SK-N-SH treated with all-trans-retinoic acid at 6 μM for 48 hours (cell line): ENCODE results near the gene AKT2.

Experiments used
- ATAC-seq: fragments of 200-7000 bp; cut with Tn5 transposase; 3 replicates; pipeline ENCODE4 v1.9.1; 2020; ENCODE audit warnings: mild to moderate bottlenecking, moderate library complexity
- ARNTL ChIP-seq: fragments of 450-650 bp; formaldehyde crosslinking; IDR thresholded peaks from 2 replicates; pipeline ENCODE4 v1.5.0; 2020; ENCODE audit warnings: low read depth, mild to moderate bottlenecking, moderate library complexity, borderline replicate concordance
- BACH2 ChIP-seq: fragments of 250-450 bp; sonication (Bioruptor Pico); IDR thresholded peaks from 2 replicates; pipeline ENCODE4 v1.9.0; 2021; ENCODE audit warnings: mild to moderate bottlenecking, borderline replicate concordance
- CSDC2 ChIP-seq: fragments of 250-450 bp; sonication (Bioruptor Pico); IDR thresholded peaks from 2 replicates; pipeline ENCODE4 v1.5.0; 2020; ENCODE audit warnings: mild to moderate bottlenecking, moderate library complexity
- ESRRG ChIP-seq: fragments of 250-450 bp; sonication (Bioruptor Pico); IDR thresholded peaks from 2 replicates; pipeline ENCODE4 v1.6.1; 2021; ENCODE audit warnings: mild to moderate bottlenecking
- GLIS3 ChIP-seq: fragments of 250-450 bp; sonication (Bioruptor Pico); IDR thresholded peaks from 2 replicates; pipeline ENCODE4 v1.5.0; 2020; ENCODE audit warnings: mild to moderate bottlenecking, moderate library complexity
- ISL1 ChIP-seq: fragments of 250-450 bp; sonication (Bioruptor Pico); IDR thresholded peaks from 2 replicates; pipeline ENCODE4 v2.1.2; 2022; ENCODE audit warnings: mild to moderate bottlenecking, moderate library complexity
- OSR1 ChIP-seq: fragments of 250-450 bp; sonication (Bioruptor Pico); IDR thresholded peaks from 2 replicates; pipeline ENCODE4 v1.8.0; 2022; ENCODE audit warnings: moderate library complexity, mild to moderate bottlenecking, inconsistent platforms
- PPARA ChIP-seq: fragments of 250-450 bp; sonication (Bioruptor Pico); IDR thresholded peaks from 2 replicates; pipeline ENCODE4 v1.5.0; 2020; ENCODE audit warnings: mild to moderate bottlenecking, borderline replicate concordance
- SNAI2 ChIP-seq: fragments of 250-450 bp; sonication (Bioruptor Pico); IDR thresholded peaks from 2 replicates; pipeline ENCODE4 v1.5.0; 2020; ENCODE audit warnings: mild to moderate bottlenecking, moderate library complexity
- TCF4 ChIP-seq: fragments of 250-450 bp; sonication (Bioruptor Pico); IDR thresholded peaks from 2 replicates; pipeline ENCODE4 v1.8.0; 2021; ENCODE audit warnings: mild to moderate bottlenecking, moderate library complexity, borderline replicate concordance
- TOX ChIP-seq: fragments of 250-450 bp; sonication (Bioruptor Pico); IDR thresholded peaks from 2 replicates; pipeline ENCODE4 v1.8.0; 2021; ENCODE audit warnings: mild to moderate bottlenecking, moderate library complexity, borderline replicate concordance
- ZC3H10 ChIP-seq: fragments of 250-450 bp; sonication (Bioruptor Pico); IDR thresholded peaks from 2 replicates; pipeline ENCODE4 v1.5.1; 2021; ENCODE audit warnings: mild to moderate bottlenecking, moderate library complexity
- ZFP30 ChIP-seq: fragments of 450-650 bp; formaldehyde crosslinking; IDR thresholded peaks from 2 replicates; pipeline ENCODE4 v1.5.0; 2022; ENCODE audit warnings: mild to moderate bottlenecking, moderate library complexity
- ZNF565 ChIP-seq: fragments of 450-650 bp; formaldehyde crosslinking; conservative IDR thresholded peaks from 2 replicates; pipeline ENCODE4 v1.5.0; 2020; ENCODE audit warnings: low read depth, mild to moderate bottlenecking, moderate library complexity
- ZNF70 ChIP-seq: fragments of 450-650 bp; formaldehyde crosslinking; IDR thresholded peaks from 2 replicates; pipeline ENCODE4 v1.5.0; 2020; ENCODE audit warnings: mild to moderate bottlenecking, moderate library complexity
- ZNF8 ChIP-seq: fragments of 450-650 bp; formaldehyde crosslinking; IDR thresholded peaks from 2 replicates; pipeline ENCODE4 v1.5.0; 2020; ENCODE audit warnings: mild to moderate bottlenecking, moderate library complexity
- TF ChIP-seq, protein P1 (sequence below): fragments of 250-450 bp; sonication (Bioruptor Pico); IDR thresholded peaks from 2 replicates; pipeline ENCODE4 v1.5.1; 2020; ENCODE audit warnings: low read depth, mild to moderate bottlenecking, moderate library complexity
- TF ChIP-seq, protein P2 (sequence below): fragments of 250-450 bp; sonication (Bioruptor Pico); IDR thresholded peaks from 2 replicates; pipeline ENCODE4 v1.5.1; 2021; ENCODE audit warnings: mild to moderate bottlenecking, moderate library complexity
- TF ChIP-seq, protein P3 (sequence below): fragments of 250-450 bp; sonication (Bioruptor Pico); IDR thresholded peaks from 2 replicates; pipeline ENCODE4 v1.5.0; 2020; ENCODE audit warnings: mild to moderate bottlenecking, moderate library complexity
- TF ChIP-seq, protein P4 (sequence below): fragments of 250-450 bp; sonication (Bioruptor Pico); IDR thresholded peaks from 2 replicates; pipeline ENCODE4 v1.8.0; 2021; ENCODE audit warnings: low read depth, mild to moderate bottlenecking, moderate library complexity, borderline replicate concordance

AKT2 gene

DNA sequence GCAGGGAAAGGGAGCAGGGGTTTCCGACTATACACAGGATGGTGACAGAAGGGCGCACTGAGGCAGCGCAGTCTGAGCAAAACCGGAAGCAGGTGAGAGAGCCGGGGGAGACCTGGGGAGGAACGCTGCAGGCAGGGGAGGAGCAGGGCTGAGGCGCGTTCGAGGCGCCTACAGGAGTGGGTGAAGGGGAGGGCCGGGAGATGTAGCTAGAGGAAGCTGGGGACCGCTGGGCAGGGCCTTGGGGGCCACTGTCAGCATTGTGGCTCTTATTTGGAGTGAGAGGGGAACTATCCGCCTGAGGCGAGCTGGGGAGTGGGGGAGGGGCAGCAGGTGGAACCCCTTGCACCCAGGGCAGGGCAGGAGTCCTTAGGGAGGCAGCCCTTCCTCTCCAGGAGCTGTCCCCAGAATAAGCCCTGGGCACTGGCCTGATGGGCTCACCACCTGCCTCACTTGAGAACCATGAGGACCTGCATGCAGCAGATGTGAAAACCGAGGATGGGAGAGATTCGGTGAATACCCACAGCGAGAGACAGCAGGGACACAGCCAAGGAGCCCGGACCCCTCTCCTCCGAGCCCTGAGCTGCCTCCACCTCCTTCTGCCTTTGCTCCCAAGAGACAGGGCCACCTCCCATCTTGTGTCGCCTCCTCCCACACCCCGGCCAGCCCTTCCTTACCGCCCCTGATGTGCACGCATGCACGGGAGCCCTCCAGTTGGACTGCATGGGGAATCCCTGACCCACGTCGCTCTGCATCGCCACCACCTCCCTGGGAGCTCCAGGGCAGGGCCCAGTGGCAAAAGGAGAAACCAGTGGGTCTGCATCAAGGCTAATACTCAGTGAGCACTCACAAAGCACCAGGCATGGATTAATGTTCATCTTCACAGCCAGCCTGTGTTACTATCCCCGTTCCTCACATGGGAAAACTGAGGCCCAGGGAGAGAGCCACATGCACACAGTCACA is 10.3 kb downstream of the AKT2 start:
- no peak for ATAC-seq

DNA sequence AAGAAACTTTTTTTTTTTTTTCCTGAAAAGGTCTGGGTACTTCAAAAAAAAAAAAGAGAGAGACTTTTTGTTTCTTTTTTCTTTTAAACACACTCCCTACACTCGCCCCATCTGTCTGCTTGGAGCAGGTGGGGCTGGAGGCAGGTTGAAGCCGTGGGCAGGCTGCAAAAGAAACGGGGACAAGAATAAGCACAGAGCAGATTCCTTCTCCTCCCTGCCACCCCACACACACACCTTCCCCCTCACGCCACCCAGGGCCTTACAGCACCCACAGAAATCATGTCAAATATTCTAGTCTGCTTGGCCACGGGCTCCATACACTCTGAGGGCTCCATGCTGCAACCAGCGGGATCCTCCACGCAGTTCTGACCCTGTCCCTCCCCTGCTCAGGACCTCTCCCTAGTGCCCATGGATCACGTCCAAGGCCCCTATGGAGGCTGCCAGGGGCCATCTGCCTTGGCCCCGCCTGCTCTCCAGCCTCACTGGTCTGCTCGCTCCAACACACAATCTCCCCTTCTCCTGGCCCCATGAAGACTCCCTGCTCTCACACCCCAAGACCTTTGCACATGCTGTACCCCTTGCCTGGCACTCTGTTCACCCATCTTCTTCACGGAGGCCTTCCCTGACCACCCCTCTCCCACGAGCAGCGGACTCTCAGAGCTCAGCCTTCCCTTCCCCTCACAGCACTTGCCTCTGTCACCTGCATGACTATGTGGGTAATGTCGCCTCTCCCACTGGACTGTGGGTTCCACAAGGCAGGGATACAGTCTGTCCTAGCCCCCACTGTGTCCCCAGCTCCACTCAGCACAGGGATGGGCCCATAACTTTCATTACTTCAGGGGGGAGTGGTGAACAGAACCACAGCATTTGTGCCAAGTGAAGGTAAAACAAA is 11.4 kb downstream of the AKT2 start:
- no peak for TF ChIP-seq PPARA (CRISPR knock-in tag)
- no peak for TF ChIP-seq ESRRG (CRISPR knock-in tag)
- TF ChIP-seq TOX (CRISPR knock-in tag) = no peak
- TF ChIP-seq ZNF8 (CRISPR knock-in tag) = no peak
- TF ChIP-seq ZNF565 (CRISPR knock-in tag) = no peak
- ATAC-seq = no peak

More for the DNA sequence above, 10.3 kb downstream of the AKT2 start:
- TF ChIP-seq ISL1 (CRISPR knock-in tag) = no peak
- TF ChIP-seq, protein P1, sequence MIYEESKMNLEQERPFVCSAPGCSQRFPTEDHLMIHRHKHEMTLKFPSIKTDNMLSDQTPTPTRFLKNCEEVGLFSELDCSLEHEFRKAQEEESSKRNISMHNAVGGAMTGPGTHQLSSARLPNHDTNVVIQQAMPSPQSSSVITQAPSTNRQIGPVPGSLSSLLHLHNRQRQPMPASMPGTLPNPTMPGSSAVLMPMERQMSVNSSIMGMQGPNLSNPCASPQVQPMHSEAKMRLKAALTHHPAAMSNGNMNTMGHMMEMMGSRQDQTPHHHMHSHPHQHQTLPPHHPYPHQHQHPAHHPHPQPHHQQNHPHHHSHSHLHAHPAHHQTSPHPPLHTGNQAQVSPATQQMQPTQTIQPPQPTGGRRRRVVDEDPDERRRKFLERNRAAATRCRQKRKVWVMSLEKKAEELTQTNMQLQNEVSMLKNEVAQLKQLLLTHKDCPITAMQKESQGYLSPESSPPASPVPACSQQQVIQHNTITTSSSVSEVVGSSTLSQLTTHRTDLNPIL (CRISPR knock-in tag) = no peak
- no peak for TF ChIP-seq ARNTL (CRISPR knock-in tag)
- TF ChIP-seq GLIS3 (CRISPR knock-in tag) = no peak
- TF ChIP-seq, protein P2, sequence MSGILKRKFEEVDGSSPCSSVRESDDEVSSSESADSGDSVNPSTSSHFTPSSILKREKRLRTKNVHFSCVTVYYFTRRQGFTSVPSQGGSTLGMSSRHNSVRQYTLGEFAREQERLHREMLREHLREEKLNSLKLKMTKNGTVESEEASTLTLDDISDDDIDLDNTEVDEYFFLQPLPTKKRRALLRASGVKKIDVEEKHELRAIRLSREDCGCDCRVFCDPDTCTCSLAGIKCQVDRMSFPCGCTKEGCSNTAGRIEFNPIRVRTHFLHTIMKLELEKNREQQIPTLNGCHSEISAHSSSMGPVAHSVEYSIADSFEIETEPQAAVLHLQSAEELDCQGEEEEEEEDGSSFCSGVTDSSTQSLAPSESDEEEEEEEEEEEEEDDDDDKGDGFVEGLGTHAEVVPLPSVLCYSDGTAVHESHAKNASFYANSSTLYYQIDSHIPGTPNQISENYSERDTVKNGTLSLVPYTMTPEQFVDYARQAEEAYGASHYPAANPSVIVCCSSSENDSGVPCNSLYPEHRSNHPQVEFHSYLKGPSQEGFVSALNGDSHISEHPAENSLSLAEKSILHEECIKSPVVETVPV (CRISPR knock-in tag) = no peak
- TF ChIP-seq ZNF8 (CRISPR knock-in tag) = no peak
- no peak for TF ChIP-seq BACH2
- TF ChIP-seq, protein P3, sequence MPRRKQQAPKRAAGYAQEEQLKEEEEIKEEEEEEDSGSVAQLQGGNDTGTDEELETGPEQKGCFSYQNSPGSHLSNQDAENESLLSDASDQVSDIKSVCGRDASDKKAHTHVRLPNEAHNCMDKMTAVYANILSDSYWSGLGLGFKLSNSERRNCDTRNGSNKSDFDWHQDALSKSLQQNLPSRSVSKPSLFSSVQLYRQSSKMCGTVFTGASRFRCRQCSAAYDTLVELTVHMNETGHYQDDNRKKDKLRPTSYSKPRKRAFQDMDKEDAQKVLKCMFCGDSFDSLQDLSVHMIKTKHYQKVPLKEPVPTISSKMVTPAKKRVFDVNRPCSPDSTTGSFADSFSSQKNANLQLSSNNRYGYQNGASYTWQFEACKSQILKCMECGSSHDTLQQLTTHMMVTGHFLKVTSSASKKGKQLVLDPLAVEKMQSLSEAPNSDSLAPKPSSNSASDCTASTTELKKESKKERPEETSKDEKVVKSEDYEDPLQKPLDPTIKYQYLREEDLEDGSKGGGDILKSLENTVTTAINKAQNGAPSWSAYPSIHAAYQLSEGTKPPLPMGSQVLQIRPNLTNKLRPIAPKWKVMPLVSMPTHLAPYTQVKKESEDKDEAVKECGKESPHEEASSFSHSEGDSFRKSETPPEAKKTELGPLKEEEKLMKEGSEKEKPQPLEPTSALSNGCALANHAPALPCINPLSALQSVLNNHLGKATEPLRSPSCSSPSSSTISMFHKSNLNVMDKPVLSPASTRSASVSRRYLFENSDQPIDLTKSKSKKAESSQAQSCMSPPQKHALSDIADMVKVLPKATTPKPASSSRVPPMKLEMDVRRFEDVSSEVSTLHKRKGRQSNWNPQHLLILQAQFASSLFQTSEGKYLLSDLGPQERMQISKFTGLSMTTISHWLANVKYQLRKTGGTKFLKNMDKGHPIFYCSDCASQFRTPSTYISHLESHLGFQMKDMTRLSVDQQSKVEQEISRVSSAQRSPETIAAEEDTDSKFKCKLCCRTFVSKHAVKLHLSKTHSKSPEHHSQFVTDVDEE (CRISPR knock-in tag) = no peak
- TF ChIP-seq CSDC2 (CRISPR knock-in tag) = no peak
- no peak for TF ChIP-seq ZNF70
- no peak for TF ChIP-seq TOX (CRISPR knock-in tag)
- no peak for TF ChIP-seq TCF4 (CRISPR knock-in tag)
- TF ChIP-seq, protein P4, sequence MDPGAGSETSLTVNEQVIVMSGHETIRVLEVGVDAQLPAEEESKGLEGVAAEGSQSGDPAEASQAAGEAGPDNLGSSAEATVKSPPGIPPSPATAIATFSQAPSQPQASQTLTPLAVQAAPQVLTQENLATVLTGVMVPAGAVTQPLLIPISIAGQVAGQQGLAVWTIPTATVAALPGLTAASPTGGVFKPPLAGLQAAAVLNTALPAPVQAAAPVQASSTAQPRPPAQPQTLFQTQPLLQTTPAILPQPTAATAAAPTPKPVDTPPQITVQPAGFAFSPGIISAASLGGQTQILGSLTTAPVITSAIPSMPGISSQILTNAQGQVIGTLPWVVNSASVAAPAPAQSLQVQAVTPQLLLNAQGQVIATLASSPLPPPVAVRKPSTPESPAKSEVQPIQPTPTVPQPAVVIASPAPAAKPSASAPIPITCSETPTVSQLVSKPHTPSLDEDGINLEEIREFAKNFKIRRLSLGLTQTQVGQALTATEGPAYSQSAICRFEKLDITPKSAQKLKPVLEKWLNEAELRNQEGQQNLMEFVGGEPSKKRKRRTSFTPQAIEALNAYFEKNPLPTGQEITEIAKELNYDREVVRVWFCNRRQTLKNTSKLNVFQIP (CRISPR knock-in tag) = no peak
- TF ChIP-seq, all 23 proteins: peak for 0

DNA sequence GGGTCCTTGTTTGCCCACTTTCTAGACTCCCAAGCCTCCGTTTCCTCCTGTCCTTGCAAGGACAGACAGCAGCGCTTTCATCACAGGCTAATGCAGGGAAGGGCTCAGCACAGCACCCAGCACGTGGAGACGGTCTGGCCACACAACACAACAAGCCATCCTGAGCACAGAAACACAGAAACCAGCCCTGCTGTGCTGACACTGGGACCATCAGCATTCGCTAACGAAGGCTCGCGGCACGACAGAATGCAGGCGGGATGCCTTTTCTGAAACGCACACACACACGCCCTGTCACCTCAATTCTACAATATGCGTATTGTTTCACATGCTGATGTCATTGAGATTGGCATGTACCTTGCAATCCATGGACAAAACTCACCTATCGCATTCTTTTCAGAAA is 12.9 kb downstream of the AKT2 start:
- ATAC-seq = no peak
- TF ChIP-seq, protein P2 (CRISPR knock-in tag) = no peak
- TF ChIP-seq ESRRG (CRISPR knock-in tag) = no peak
- no peak for TF ChIP-seq TCF4 (CRISPR knock-in tag)
- TF ChIP-seq SNAI2 = no peak
- no peak for TF ChIP-seq ZNF70
- TF ChIP-seq CSDC2 (CRISPR knock-in tag) = no peak
- TF ChIP-seq ZFP30 (CRISPR knock-in tag) = no peak
- TF ChIP-seq OSR1 (CRISPR knock-in tag) = no peak
- TF ChIP-seq ZC3H10 (CRISPR knock-in tag) = no peak
